SU-DHL-6 (cell line): ENCODE measurements around the gene CTNND2.

Source experiments
- H2AFZ ChIP-seq: fragments of 200-600 bp; sonication (generic); 2 replicates; pipeline ENCODE4 v1.6.1; 2014; ENCODE audit warnings: low read depth, mild to moderate bottlenecking, moderate library complexity, mixed read lengths, antibody characterized with exemption, low read length; ENCODE audit not compliant: severe bottlenecking
- H3F3A ChIP-seq: fragments of 200-600 bp; shearing (Covaris generic); 2 replicates; pipeline ENCODE4 v1.6.0; 2016; ENCODE audit warnings: antibody characterized with exemption, mild to moderate bottlenecking; ENCODE audit not compliant: insufficient read depth
- H3K27ac ChIP-seq: fragments of 200-600 bp; sonication (generic); 2 replicates; pipeline ENCODE4 v1.5.1; 2016; ENCODE audit warnings: low read depth, mild to moderate bottlenecking, low read length, moderate library complexity, mixed read lengths
- H3K27me3 ChIP-seq: fragments of 200-600 bp; sonication (generic), shearing (Covaris generic); 2 replicates; pipeline ENCODE4 v1.6.0; 2014; ENCODE audit warnings: mild to moderate bottlenecking, low read length
- H3K36me3 ChIP-seq: fragments of 200-600 bp; sonication (generic); 2 replicates; pipeline ENCODE4 v1.6.1; 2014; ENCODE audit warnings: mild to moderate bottlenecking, low read length, mixed read lengths
- H3K4me2 ChIP-seq: fragments of 300-600, 200-600 bp; shearing (Covaris generic), sonication (generic); 2 replicates; pipeline ENCODE4 v1.6.0; 2014; ENCODE audit warnings: low read length, low read depth, mild to moderate bottlenecking; ENCODE audit not compliant: poor library complexity, severe bottlenecking
- H3K4me3 ChIP-seq: fragments of 200-600 bp; sonication (generic); 2 replicates; pipeline ENCODE4 v1.5.1; 2014; ENCODE audit warnings: antibody characterized with exemption, low read length, mild to moderate bottlenecking, mixed read lengths; ENCODE audit not compliant: insufficient read depth, poor library complexity, severe bottlenecking
- H3K79me2 ChIP-seq: fragments of 200-600 bp; sonication (generic); 2 replicates; pipeline ENCODE4 v1.6.1; 2014; ENCODE audit warnings: mild to moderate bottlenecking, low read length, moderate library complexity; ENCODE audit not compliant: insufficient read depth
- H3K9ac ChIP-seq: fragments of 200-600 bp; sonication (generic); 2 replicates; pipeline ENCODE4 v1.7.0; 2014; ENCODE audit warnings: mild to moderate bottlenecking, low read length
- H3K9me2 ChIP-seq: fragments of 200-600 bp; sonication (generic); replicated peaks from 2 replicates; pipeline ENCODE4 v1.6.1; 2014; ENCODE audit warnings: low read length; ENCODE audit not compliant: insufficient read depth
- H3K9me3 ChIP-seq: fragments of 200-600 bp; sonication (generic); 2 replicates; pipeline ENCODE4 v1.6.1; 2014; ENCODE audit warnings: low read length, mixed read lengths; ENCODE audit not compliant: insufficient read depth
- H4K20me1 ChIP-seq: fragments of 200-600 bp; sonication (generic); 2 replicates; pipeline ENCODE4 v1.6.1; 2014; ENCODE audit warnings: low read depth, mild to moderate bottlenecking, antibody characterized with exemption, low read length, moderate library complexity, mixed read lengths
- EZH2phosphoT487 ChIP-seq: fragments of 200-600 bp; sonication (generic), shearing (Covaris generic); conservative IDR thresholded peaks from 2 replicates; pipeline ENCODE4 v1.6.1; 2018; ENCODE audit warnings: mild to moderate bottlenecking, antibody characterized with exemption, low read length, moderate library complexity, mixed read lengths
- TF ChIP-seq, protein P1 (sequence below): fragments of 200-600 bp; sonication (generic); IDR thresholded peaks from one replicate; pipeline ENCODE4 v1.5.1; 2017; ENCODE audit warnings: antibody characterized with exemption, mild to moderate bottlenecking, low read length, moderate library complexity; ENCODE audit not compliant: insufficient read depth, poor library complexity, severe bottlenecking

CTNND2 gene

DNA sequence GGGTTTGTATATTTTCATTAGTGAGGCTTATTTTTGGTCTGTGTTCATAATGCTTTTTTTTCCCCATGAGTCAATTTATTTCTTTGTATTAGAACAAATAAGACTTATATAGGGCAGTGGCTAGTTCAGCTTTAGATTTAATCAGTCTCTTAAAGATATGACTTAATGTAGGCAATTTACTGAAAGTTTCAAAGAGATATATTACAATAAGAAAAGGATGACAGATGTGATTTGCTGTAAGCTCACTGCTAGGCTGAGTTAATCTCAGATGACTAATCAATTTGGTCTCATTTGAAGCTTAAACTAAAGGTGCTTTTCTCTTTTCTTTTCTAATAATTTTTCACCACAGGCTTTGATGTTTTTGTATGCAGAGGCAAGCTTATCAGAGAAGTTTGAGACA is 851.4 kb downstream of the CTNND2 start:
- TF ChIP-seq EZH2phosphoT487: no peak
- TF ChIP-seq, protein P1, sequence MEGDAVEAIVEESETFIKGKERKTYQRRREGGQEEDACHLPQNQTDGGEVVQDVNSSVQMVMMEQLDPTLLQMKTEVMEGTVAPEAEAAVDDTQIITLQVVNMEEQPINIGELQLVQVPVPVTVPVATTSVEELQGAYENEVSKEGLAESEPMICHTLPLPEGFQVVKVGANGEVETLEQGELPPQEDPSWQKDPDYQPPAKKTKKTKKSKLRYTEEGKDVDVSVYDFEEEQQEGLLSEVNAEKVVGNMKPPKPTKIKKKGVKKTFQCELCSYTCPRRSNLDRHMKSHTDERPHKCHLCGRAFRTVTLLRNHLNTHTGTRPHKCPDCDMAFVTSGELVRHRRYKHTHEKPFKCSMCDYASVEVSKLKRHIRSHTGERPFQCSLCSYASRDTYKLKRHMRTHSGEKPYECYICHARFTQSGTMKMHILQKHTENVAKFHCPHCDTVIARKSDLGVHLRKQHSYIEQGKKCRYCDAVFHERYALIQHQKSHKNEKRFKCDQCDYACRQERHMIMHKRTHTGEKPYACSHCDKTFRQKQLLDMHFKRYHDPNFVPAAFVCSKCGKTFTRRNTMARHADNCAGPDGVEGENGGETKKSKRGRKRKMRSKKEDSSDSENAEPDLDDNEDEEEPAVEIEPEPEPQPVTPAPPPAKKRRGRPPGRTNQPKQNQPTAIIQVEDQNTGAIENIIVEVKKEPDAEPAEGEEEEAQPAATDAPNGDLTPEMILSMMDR: no peak
- Histone ChIP-seq H3F3A (no peaks in the 10 kb centered on the region), H2AFZ (no peak overlapping the region), H3K4me3 (no peak overlapping the region), H3K36me3 (no peaks in the 10 kb centered on the region), H3K4me2 (no peak overlapping the region), H3K27ac (no peak overlapping the region), H3K27me3 (no peaks in the 10 kb centered on the region), H4K20me1 (no peaks in the 10 kb centered on the region), H3K9ac (no peak overlapping the region), H3K9me2 (no peaks in the 10 kb centered on the region), H3K79me2 (no peaks in the 10 kb centered on the region), H3K9me3 (no peaks in the 10 kb centered on the region)

DNA sequence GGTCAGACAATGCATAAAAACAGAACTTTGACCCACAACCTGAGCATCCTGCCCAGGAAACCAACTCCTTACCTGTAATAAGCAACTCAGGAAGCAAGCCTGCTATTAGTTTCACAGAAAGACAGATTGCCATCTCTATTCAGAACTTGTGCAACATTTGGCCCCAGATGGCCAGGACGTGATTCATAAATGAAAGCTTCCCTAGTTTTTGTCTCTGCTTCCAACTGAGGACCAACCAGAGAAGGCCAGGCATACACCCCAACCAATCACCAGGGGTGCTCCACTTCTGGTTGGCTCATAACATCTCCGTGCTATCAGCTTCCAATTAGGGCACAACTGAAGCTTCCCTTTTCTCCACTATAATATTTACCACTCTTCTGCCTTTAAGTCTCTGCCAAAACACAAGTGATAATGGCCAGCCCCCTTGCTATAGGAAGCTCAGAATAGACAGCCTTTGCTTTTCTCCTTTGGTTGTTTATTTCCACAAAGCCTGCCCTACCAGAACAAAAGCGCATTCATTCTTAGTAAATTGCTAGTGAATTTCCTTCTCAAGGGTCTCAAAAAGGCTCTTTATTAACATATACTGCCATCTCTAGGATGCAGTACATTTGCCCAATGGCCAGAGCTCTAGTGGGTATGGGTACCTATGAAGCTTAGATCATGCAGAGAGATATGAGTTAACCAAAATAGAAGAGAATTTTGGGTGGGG is 853.5 kb downstream of the CTNND2 start:
- Histone ChIP-seq H3K9me2 (no peaks in the 10 kb centered on the region), H3K4me3 (no peak overlapping the region), H4K20me1 (no peaks in the 10 kb centered on the region), H3K9ac (no peak overlapping the region), H3K36me3 (no peaks in the 10 kb centered on the region), H3K9me3 (no peaks in the 10 kb centered on the region), H3K27ac (no peak overlapping the region), H3F3A (no peaks in the 10 kb centered on the region), H3K27me3 (no peaks in the 10 kb centered on the region), H3K79me2 (no peaks in the 10 kb centered on the region), H3K4me2 (no peak overlapping the region), H2AFZ (no peak overlapping the region)
- no peak for TF ChIP-seq EZH2phosphoT487
- TF ChIP-seq, protein P1: no peak

DNA sequence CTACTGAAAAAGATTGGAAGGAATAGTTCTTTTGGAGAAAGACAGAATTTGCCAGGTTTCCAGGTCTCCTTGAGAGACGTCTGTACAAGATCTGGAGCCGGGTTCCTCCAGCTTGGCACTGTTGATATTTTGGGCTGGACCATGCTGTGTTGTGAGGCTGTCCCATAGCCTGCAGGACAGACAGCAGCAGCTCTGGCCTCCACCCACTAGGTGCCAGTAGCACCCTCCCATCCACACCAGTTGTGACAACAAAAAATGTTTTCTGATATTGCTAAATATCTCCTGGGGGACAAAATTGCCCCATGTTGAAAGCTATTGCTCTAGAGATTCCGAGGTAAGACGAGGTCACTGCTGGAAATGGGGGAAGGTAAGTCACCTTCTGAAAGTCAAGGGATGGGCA is 855.5 kb downstream of the CTNND2 start:
- Histone ChIP-seq H3K27ac (no peak overlapping the region), H3K4me3 (no peak overlapping the region), H3K4me2 (no peak overlapping the region), H3K79me2 (no peaks in the 10 kb centered on the region), H3K27me3 (no peaks in the 10 kb centered on the region), H3F3A (no peaks in the 10 kb centered on the region), H2AFZ (no peak overlapping the region), H3K9me3 (no peaks in the 10 kb centered on the region), H3K9ac (no peak overlapping the region), H4K20me1 (no peaks in the 10 kb centered on the region), H3K9me2 (no peaks in the 10 kb centered on the region), H3K36me3 (no peaks in the 10 kb centered on the region)
- no peak for TF ChIP-seq EZH2phosphoT487
- TF ChIP-seq, protein P1: peak; percentile 16
